ENCODE results near the gene SLC39A5.

- TF ChIP-seq, protein P1, sequence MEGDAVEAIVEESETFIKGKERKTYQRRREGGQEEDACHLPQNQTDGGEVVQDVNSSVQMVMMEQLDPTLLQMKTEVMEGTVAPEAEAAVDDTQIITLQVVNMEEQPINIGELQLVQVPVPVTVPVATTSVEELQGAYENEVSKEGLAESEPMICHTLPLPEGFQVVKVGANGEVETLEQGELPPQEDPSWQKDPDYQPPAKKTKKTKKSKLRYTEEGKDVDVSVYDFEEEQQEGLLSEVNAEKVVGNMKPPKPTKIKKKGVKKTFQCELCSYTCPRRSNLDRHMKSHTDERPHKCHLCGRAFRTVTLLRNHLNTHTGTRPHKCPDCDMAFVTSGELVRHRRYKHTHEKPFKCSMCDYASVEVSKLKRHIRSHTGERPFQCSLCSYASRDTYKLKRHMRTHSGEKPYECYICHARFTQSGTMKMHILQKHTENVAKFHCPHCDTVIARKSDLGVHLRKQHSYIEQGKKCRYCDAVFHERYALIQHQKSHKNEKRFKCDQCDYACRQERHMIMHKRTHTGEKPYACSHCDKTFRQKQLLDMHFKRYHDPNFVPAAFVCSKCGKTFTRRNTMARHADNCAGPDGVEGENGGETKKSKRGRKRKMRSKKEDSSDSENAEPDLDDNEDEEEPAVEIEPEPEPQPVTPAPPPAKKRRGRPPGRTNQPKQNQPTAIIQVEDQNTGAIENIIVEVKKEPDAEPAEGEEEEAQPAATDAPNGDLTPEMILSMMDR (IDR thresholded peaks at IDR 0.05), result no peak
- no peak for TF ChIP-seq POLR2A (IDR thresholded peaks at IDR 0.05)
Observed at GRCh38 chr12:56223571-56224101, 6.2 kb upstream of the SLC39A5 start.
